Subcutaneous abdominal adipose tissue (tissue), 5 donors: Measurements from ENCODE around the gene DOK1.
"Not testable (repeated sequence)": the region's sequence is repeated elsewhere in the genome, so short reads cannot be mapped to it uniquely, and the experiment has no call there.

ENCODE experiments used
- H3K27ac ChIP-seq: one replicate; pipeline ENCODE4 v1.7.0; 2013; ENCODE audit warnings: low read depth, mild to moderate bottlenecking, inconsistent platforms, low read length, moderate library complexity
- H3K27me3 ChIP-seq, 5 donors: one replicate each; pipeline ENCODE4 v1.7.0; 2013; ENCODE audit warnings: low read length in 5 of 5, inconsistent platforms in 1 of 5; ENCODE audit not compliant: control insufficient read depth in 5 of 5, insufficient read depth in 4 of 5
- H3K36me3 ChIP-seq, 5 donors: one replicate each; pipeline ENCODE4 v1.7.0; 2013; ENCODE audit warnings: low read length in 5 of 5; ENCODE audit not compliant: control insufficient read depth in 5 of 5, insufficient read depth in 5 of 5
- H3K4me1 ChIP-seq, 5 donors: one replicate each; pipeline ENCODE4 v1.7.0; 2013; ENCODE audit warnings: low read length in 5 of 5, mild to moderate bottlenecking in 3 of 5, moderate library complexity in 1 of 5; ENCODE audit not compliant: control insufficient read depth in 5 of 5, insufficient read depth in 5 of 5
- H3K4me3 ChIP-seq, 5 donors: one replicate each; pipeline ENCODE4 v1.7.0; 2013; ENCODE audit warnings: low read length in 5 of 5, low read depth in 1 of 5
- H3K9ac ChIP-seq, 5 donors: one replicate each; pipeline ENCODE4 v1.7.0; 2013; ENCODE audit warnings: low read length in 5 of 5, mild to moderate bottlenecking in 4 of 5, moderate library complexity in 3 of 5
- H3K9me3 ChIP-seq, 5 donors: one replicate each; pipeline ENCODE4 v1.7.0; 2013; ENCODE audit warnings: low read length in 5 of 5; ENCODE audit not compliant: control insufficient read depth in 5 of 5
- donor health status: healthy.
- donor health status: healthy.
- donor health status: healthy.
- donor health status: healthy.
- donor health status: healthy.

Gene DOK1

GRCh38 chr2:74556159-74556558 is 1.6 kb downstream of the DOK1 start:
- peak overlapping the region in 3 of 5 donors; percentile 31 to 74 (median 72) for H3K9ac ChIP-seq
- peaks cover 0 to 13% (median 9%) of the 10 kb centered on the region in 5 donors for H3K36me3 ChIP-seq
- H3K4me1 ChIP-seq = peaks cover 0 to 58% (median 46%) of the 10 kb centered on the region in 5 donors
- H3K4me3 ChIP-seq = peak overlapping the region in 2 of 5 donors; percentile 79 to 89
- peak overlapping the region; percentile 84 for H3K27ac ChIP-seq
- H3K9me3 ChIP-seq = no peaks in the 10 kb centered on the region
- H3K27me3 ChIP-seq = no peaks in the 10 kb centered on the region

GRCh38 chr2:74556831-74557370 is 2.4 kb downstream of the DOK1 start:
- Histone ChIP-seq H3K27me3 (peaks cover 0 to under 1% (median 0%) of the 10 kb centered on the region in 5 donors), H3K27ac (peak overlapping the region; percentile 84), H3K4me1 (peaks cover 0 to 58% (median 46%) of the 10 kb centered on the region in 5 donors), H3K9ac (no peak overlapping the region), H3K4me3 (no peak overlapping the region), H3K36me3 (peaks cover 0 to 13% (median 9%) of the 10 kb centered on the region in 5 donors), H3K9me3 (no peaks in the 10 kb centered on the region)

- Histone ChIP-seq H3K9ac (no peak overlapping the region), H3K27ac (peak overlapping the region; percentile 2), H3K36me3 (peaks cover 0 to 13% (median 9%) of the 10 kb centered on the region in 5 donors), H3K4me3 (no peak overlapping the region), H3K9me3 (no peaks in the 10 kb centered on the region), H3K27me3 (peaks cover 0 to 2% (median 0%) of the 10 kb centered on the region in 5 donors), H3K4me1 (peaks cover 0 to 48% (median 37%) of the 10 kb centered on the region in 5 donors)
Observed at GRCh38 chr2:74558284-74559230, 4.0 kb downstream of the DOK1 start.

GRCh38 chr2:74559912-74560311 is 5.4 kb downstream of the DOK1 start:
- H3K36me3 ChIP-seq = peaks cover 0 to 13% (median 9%) of the 10 kb centered on the region in 5 donors
- peaks cover 0 to 39% (median 30%) of the 10 kb centered on the region in 5 donors for H3K4me1 ChIP-seq
- no peak overlapping the region for H3K4me3 ChIP-seq
- no peak overlapping the region for H3K9ac ChIP-seq
- H3K27ac ChIP-seq = no peak overlapping the region
- H3K9me3 ChIP-seq = no peaks in the 10 kb centered on the region
- H3K27me3 ChIP-seq = peaks cover 0 to 2% (median 0%) of the 10 kb centered on the region in 5 donors

- H3K36me3 ChIP-seq = peaks cover 0 to 13% (median 9%) of the 10 kb centered on the region in 5 donors
Observed at GRCh38 chr2:74560591-74560990, 6.1 kb downstream of the DOK1 start.

GRCh38 chr2:74561022-74561421 is 6.5 kb downstream of the DOK1 start:
- H3K4me3 ChIP-seq, H3K27me3 ChIP-seq, H3K9me3 ChIP-seq, H3K9ac ChIP-seq, H3K27ac ChIP-seq: not testable (repeated sequence)
- Histone ChIP-seq H3K36me3 (peaks cover 0 to 13% (median 9%) of the 10 kb centered on the region in 5 donors), H3K4me1 (peaks cover 0 to 28% (median 23%) of the 10 kb centered on the region in 5 donors)

More at GRCh38 chr2:74560591-74560990, 6.1 kb downstream of the DOK1 start:
- H3K9ac ChIP-seq = no peak overlapping the region
- no peaks in the 10 kb centered on the region for H3K9me3 ChIP-seq
- H3K4me3 ChIP-seq = no peak overlapping the region
- H3K4me1 ChIP-seq = peaks cover 0 to 32% (median 23%) of the 10 kb centered on the region in 5 donors
- H3K27ac ChIP-seq = no peak overlapping the region
- H3K27me3 ChIP-seq = peaks cover 0 to 2% (median 0%) of the 10 kb centered on the region in 5 donors

- Histone ChIP-seq H3K27ac (no peak overlapping the region), H3K9me3 (no peaks in the 10 kb centered on the region), H3K4me1 (peaks cover 0 to 29% (median 25%) of the 10 kb centered on the region in 5 donors), H3K4me3 (no peak overlapping the region), H3K36me3 (peaks cover 0 to 3% (median 0%) of the 10 kb centered on the region in 5 donors), H3K27me3 (peaks cover 0 to 2% (median 0%) of the 10 kb centered on the region in 5 donors), H3K9ac (no peak overlapping the region)
Observed at GRCh38 chr2:74562126-74562775, 7.7 kb downstream of the DOK1 start.

GRCh38 chr2:74564222-74564621 is 9.7 kb downstream of the DOK1 start:
- Histone ChIP-seq H3K4me3 (no peak overlapping the region), H3K9ac (no peak overlapping the region), H3K36me3 (no peaks in the 10 kb centered on the region), H3K9me3 (no peaks in the 10 kb centered on the region), H3K27ac (no peak overlapping the region), H3K4me1 (peaks cover 5 to 33% (median 31%) of the 10 kb centered on the region in 5 donors), H3K27me3 (peaks cover 0 to 2% (median 0%) of the 10 kb centered on the region in 5 donors)

- no peaks in the 10 kb centered on the region for H3K36me3 ChIP-seq
- H3K4me1 ChIP-seq = peaks cover 5 to 32% (median 27%) of the 10 kb centered on the region in 5 donors
- H3K27me3 ChIP-seq = peaks cover 0 to 2% (median 0%) of the 10 kb centered on the region in 5 donors
- H3K9ac ChIP-seq = no peak overlapping the region
- no peak overlapping the region for H3K4me3 ChIP-seq
- peak overlapping the region; percentile 98 for H3K27ac ChIP-seq
- H3K9me3 ChIP-seq = no peaks in the 10 kb centered on the region
Observed at GRCh38 chr2:74566076-74566753, 11.7 kb downstream of the DOK1 start.
